ENCODE results near the gene RASSF5.

RASSF5 gene

DNA sequence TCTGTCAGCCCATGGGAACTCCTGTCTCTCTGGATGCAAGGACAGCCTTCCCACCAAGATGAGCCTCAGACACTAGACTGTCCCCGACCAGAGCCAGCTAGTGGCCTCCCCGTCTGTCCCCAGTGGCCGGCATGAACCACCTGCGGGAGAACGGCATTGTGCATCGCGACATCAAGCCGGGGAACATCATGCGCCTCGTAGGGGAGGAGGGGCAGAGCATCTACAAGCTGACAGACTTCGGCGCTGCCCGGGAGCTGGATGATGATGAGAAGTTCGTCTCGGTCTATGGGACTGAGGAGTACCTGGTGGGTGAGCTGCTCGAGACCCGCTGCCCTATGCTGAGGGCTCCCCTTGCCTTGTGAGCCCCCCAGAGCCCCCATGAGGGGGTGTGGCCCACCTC, 31.3 kb upstream of the RASSF5 start:
- in situ Hi-C loops (cut with MboI; ENCODE audit: low sequenced_read_pairs, unreplicated experiment) = no loop called here
- DNase-seq (ENCODE audit: low spot score) = no peak
- no peak for TF ChIP-seq CTCF (IDR thresholded peaks at IDR 0.05; ENCODE audit: borderline replicate concordance, control extremely low read depth, extremely low read depth, insufficient read depth, missing control alignments)

GRCh38 chr1:206476591-206476990, 30.7 kb upstream of the RASSF5 start:
- no peak for DNase-seq (ENCODE audit: low spot score)
- TF ChIP-seq CTCF (IDR thresholded peaks at IDR 0.05; ENCODE audit: borderline replicate concordance, control extremely low read depth, extremely low read depth, insufficient read depth, missing control alignments) = no peak
- in situ Hi-C loops (cut with MboI; ENCODE audit: low sequenced_read_pairs, unreplicated experiment) = no loop called here

DNA sequence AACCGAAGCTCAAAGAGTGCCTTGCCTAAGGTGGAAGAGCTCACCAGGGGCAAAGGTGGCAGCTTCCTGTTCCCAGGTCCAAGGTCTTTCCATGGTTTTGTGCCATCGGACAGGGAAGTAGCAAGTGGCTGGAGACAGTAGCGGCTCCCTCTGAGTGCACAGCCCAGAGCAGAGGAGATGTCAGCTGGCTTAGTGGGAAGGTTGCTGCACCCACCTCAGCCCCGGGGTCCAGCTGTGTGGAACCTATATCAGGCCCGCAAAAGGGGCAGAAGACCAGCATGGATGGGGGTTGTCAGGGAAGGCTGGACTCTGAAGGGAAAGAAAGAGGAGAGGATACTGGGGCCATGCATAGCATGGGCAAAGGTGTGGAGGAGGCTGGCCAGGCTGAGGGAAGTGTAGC, 30.2 kb upstream of the RASSF5 start:
- no peak for TF ChIP-seq CTCF (IDR thresholded peaks at IDR 0.05; ENCODE audit: borderline replicate concordance, control extremely low read depth, extremely low read depth, insufficient read depth, missing control alignments)
- no peak for DNase-seq (ENCODE audit: low spot score)
- in situ Hi-C loops (cut with MboI; ENCODE audit: low sequenced_read_pairs, unreplicated experiment) = no loop called here

GRCh38 chr1:206477581-206478380, 29.6 kb upstream of the RASSF5 start:
- TF ChIP-seq CTCF (IDR thresholded peaks at IDR 0.05; ENCODE audit: borderline replicate concordance, control extremely low read depth, extremely low read depth, insufficient read depth, missing control alignments) = no peak
- no peak for DNase-seq (ENCODE audit: low spot score)
- in situ Hi-C loops (cut with MboI; ENCODE audit: low sequenced_read_pairs, unreplicated experiment) = no loop called here

DNA sequence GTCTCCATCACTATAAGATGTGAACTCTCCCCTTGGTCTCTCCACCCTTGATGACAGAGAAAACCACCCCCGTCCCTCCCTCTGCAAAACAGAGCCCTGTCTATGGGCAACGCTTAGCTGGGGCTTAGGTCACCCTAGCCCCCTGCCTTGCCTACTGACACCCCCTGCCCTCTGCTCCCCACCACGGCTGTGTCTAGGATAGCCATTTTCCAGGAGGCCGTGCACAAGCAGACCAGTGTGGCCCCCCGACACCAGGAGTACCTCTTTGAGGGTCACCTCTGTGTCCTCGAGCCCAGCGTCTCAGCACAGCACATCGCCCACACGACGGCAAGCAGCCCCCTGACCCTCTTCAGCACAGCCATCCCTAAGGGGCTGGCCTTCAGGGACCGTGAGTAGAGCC, 28.6 kb upstream of the RASSF5 start:
- TF ChIP-seq CTCF (IDR thresholded peaks at IDR 0.05; ENCODE audit: borderline replicate concordance, control extremely low read depth, extremely low read depth, insufficient read depth, missing control alignments) = no peak
- in situ Hi-C loops (cut with MboI; ENCODE audit: low sequenced_read_pairs, unreplicated experiment) = no loop called here
- DNase-seq (ENCODE audit: low spot score) = no peak

DNA sequence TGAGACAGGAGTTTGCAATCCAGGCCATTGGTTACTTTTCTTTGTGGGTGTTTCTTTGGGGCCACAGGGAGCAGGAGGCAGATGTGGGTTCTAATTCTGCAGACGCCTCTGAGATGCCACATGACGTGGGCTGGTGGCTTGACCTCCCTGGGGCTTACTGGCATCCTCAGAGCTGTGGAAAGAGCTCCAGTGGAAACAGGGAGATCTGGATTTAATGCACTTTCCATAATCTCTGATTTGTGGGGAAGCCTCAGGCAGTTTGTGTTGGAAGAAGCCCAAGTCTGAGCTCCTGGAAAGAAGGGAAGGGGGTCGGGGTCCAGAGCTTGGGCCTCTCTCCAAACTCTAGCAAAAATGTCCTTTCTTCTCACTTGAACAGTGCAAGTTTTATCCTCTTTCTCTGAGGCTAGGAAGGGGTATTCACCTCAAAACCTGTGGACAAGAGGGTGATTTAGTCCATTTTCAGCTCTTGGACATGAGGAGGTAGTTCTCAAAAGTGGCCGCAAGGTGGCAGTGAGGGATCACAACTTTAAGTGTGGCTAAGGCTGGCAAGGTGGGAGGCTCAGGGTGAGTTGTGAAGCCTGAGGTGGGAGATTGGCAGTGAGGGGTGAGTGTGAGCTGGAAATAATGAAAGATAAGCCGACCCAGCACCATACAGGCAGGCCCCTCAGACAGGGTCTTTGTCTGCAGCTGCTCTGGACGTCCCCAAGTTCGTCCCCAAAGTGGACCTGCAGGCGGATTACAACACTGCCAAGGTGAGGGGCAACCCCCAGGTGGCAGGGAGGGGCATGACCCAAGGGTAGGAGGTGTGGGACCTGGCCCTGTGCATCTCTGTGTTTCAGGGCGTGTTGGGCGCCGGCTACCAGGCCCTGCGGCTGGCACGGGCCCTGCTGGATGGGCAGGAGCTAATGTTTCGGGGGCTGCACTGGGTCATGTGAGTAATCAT, 27.9 kb upstream of the RASSF5 start:
- in situ Hi-C loops (cut with MboI; ENCODE audit: low sequenced_read_pairs, unreplicated experiment) = no loop called here
- peak; percentile 66 for TF ChIP-seq CTCF (IDR thresholded peaks at IDR 0.05; ENCODE audit: borderline replicate concordance, control extremely low read depth, extremely low read depth, insufficient read depth, missing control alignments)
- DNase-seq (ENCODE audit: low spot score) = peak; percentile 87
